Astrocyte (in vitro differentiated cells and primary cell): ENCODE results near the gene YKT6.

Experiments used
- EZH2 ChIP-seq: IDR thresholded peaks from 2 replicates; pipeline ENCODE4 v1.6.1; 2012; ENCODE audit warnings: mild to moderate bottlenecking, low read length, inconsistent platforms; ENCODE audit not compliant: insufficient read depth
- TF ChIP-seq, protein P1 (sequence below): IDR thresholded peaks from 2 replicates; pipeline ENCODE4 v1.5.1; 2011; ENCODE audit warnings: low read depth, mild to moderate bottlenecking, inconsistent platforms, low read length, moderate library complexity; ENCODE audit not compliant: insufficient read depth

DNA sequence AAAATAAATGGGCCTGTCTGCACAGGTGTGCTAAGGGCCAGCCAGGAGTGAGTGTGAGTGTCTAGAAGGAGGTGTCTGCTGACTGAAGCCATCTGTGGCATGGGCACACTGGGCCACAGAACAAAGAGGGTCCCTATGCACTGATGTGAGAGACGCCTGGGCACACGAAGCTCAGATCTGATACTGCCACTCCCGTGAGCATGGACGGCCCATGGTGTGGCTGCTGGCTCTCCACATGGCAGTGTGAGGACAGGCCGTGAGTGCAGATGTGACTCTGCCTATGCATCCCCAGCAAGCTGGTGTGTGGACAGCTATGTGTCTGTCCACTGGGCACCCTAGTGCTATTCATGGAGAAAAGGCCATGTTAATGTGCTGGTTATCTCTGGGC is 46.8 kb upstream of the YKT6 start:
- TF ChIP-seq, protein P1, sequence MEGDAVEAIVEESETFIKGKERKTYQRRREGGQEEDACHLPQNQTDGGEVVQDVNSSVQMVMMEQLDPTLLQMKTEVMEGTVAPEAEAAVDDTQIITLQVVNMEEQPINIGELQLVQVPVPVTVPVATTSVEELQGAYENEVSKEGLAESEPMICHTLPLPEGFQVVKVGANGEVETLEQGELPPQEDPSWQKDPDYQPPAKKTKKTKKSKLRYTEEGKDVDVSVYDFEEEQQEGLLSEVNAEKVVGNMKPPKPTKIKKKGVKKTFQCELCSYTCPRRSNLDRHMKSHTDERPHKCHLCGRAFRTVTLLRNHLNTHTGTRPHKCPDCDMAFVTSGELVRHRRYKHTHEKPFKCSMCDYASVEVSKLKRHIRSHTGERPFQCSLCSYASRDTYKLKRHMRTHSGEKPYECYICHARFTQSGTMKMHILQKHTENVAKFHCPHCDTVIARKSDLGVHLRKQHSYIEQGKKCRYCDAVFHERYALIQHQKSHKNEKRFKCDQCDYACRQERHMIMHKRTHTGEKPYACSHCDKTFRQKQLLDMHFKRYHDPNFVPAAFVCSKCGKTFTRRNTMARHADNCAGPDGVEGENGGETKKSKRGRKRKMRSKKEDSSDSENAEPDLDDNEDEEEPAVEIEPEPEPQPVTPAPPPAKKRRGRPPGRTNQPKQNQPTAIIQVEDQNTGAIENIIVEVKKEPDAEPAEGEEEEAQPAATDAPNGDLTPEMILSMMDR = no peak
- no peak for TF ChIP-seq EZH2
